HepG2 (cell line): ENCODE data around the gene PGA5. TPM values are rescaled to one million over a fixed set of nuclear protein-coding genes. Genes with fewer than 3 reads are reported as not detected.

ENCODE experiments used
- ARID5B ChIP-seq: IDR thresholded peaks from 2 replicates; pipeline ENCODE4 v1.4.0; 2020; ENCODE audit warnings: mild to moderate bottlenecking, missing genetic modification reagents
- GRHL1 ChIP-seq: sonication (generic); formaldehyde crosslinking; conservative IDR thresholded peaks from 2 replicates; pipeline ENCODE4 v1.8.0; 2022; ENCODE audit warnings: missing genetic modification reagents
- HNRNPLL ChIP-seq: fragments of 200-400 bp; formaldehyde crosslinking; IDR thresholded peaks from 2 replicates; pipeline ENCODE4 v1.6.1; 2017; ENCODE audit warnings: mild to moderate bottlenecking, low read depth, low read length; ENCODE audit not compliant: poor library complexity, severe bottlenecking
- MAFK ChIP-seq, 2 experiments: IDR thresholded peaks in 1 of 2; conservative IDR thresholded peaks in 1 of 2; 2 replicates each; pipeline ENCODE4 v1.6.1; 2011; ENCODE audit warnings: improper control_type of control experiment in 2 of 2, low read length in 2 of 2
- NFKB2 ChIP-seq: sonication (generic); formaldehyde crosslinking; IDR thresholded peaks from 2 replicates; pipeline ENCODE4 v1.4.0; 2020; ENCODE audit warnings: missing genetic modification reagents, borderline replicate concordance
- PRDM15 ChIP-seq: sonication (generic); formaldehyde crosslinking; IDR thresholded peaks from 2 replicates; pipeline ENCODE4 v1.4.0; 2020; ENCODE audit warnings: missing genetic modification reagents
- TAF1 ChIP-seq: sonication (generic); formaldehyde crosslinking; IDR thresholded peaks from 2 replicates; pipeline ENCODE4 v1.4.0; 2020; ENCODE audit warnings: missing genetic modification reagents
- ZBTB7A ChIP-seq: sonication (generic); formaldehyde crosslinking; IDR thresholded peaks from 2 replicates; pipeline ENCODE4 v1.8.0; 2022; ENCODE audit warnings: mild to moderate bottlenecking, missing genetic modification reagents
- ZNF232 ChIP-seq: sonication (generic); formaldehyde crosslinking; IDR thresholded peaks from 2 replicates; pipeline ENCODE4 v1.4.0; 2020; ENCODE audit warnings: missing genetic modification reagents, borderline replicate concordance
- ZNF430 ChIP-seq: sonication (generic); formaldehyde crosslinking; IDR thresholded peaks from 2 replicates; pipeline ENCODE4 v1.9.0; 2021; ENCODE audit warnings: mild to moderate bottlenecking, missing genetic modification reagents
- ZNF547 ChIP-seq: sonication (generic); formaldehyde crosslinking; IDR thresholded peaks from 2 replicates; pipeline ENCODE4 v1.5.1; 2020; ENCODE audit warnings: mild to moderate bottlenecking, missing genetic modification reagents
- ZNF550 ChIP-seq: sonication (generic); formaldehyde crosslinking; IDR thresholded peaks from 2 replicates; pipeline ENCODE4 v1.4.0; 2020; ENCODE audit warnings: mild to moderate bottlenecking, missing genetic modification reagents, borderline replicate concordance
- ZNF552 ChIP-seq: sonication (generic); formaldehyde crosslinking; IDR thresholded peaks from 2 replicates; pipeline ENCODE4 v1.9.0; 2022; ENCODE audit warnings: missing genetic modification reagents, mild to moderate bottlenecking, borderline replicate concordance
- ZNF580 ChIP-seq: IDR thresholded peaks from 2 replicates; pipeline ENCODE4 v1.6.1; 2016; ENCODE audit warnings: low read depth, borderline replicate concordance
- ZNF644 ChIP-seq: IDR thresholded peaks from 2 replicates; pipeline ENCODE4 v1.6.1; 2016; ENCODE audit warnings: low read depth
- ZNF773 ChIP-seq: sonication (generic); formaldehyde crosslinking; IDR thresholded peaks from 2 replicates; pipeline ENCODE4 v1.4.0; 2020; ENCODE audit warnings: missing genetic modification reagents, borderline replicate concordance
- ZSCAN20 ChIP-seq: sonication (generic); formaldehyde crosslinking; IDR thresholded peaks from 2 replicates; pipeline ENCODE4 v1.4.0; 2020; ENCODE audit warnings: missing genetic modification reagents, mild to moderate bottlenecking, borderline replicate concordance
- polyA plus RNA-seq, 8 experiments: library from polyadenylated mRNA; depleted of rRNA in 3 of 8; stranded (reverse) in 7 of 8; unstranded in 1 of 8; fragments of >200 nt; fragmentation: Illumina TruSeq in 4 of 8; extraction: Trizol in 4 of 8; gene quantifications; 2 replicates each; pipeline versions ENCODE4 v1.2.1 to v1.2.3, GENCODE V29; 2011 to 2016; ENCODE audit warnings: low read depth in 4 of 8, missing spikeins in 1 of 8, mixed read lengths in 1 of 8; ENCODE audit not compliant: insufficient read depth in 1 of 8
- total RNA-seq, 5 experiments: library from RNA; depleted of rRNA; stranded (reverse); fragments of >200 nt; fragmentation: Illumina TruSeq; extraction: Trizol; gene quantifications; 2 replicates each; pipeline ENCODE4 v1.2.3, GENCODE V29; 2016; ENCODE audit warnings: low read depth in 1 of 5

PGA5 gene
- total and polyA plus RNA-seq, 2 of the 13 experiments (the other 11 are each of a cell fraction or from before 2014, with no cell fraction given), result not detected

- TF ChIP-seq GRHL1 (CRISPR knock-in tag) (no peak), ZSCAN20 (CRISPR knock-in tag) (peak; percentile 80; the same call in 1 of the 2 replicates), ARID5B (CRISPR knock-in tag) (peak; percentile 60), ZNF552 (CRISPR knock-in tag) (no peak), ZNF547 (peak; percentile 77), MAFK (conservative IDR thresholded peaks at IDR 0.05 in 1 of 2, IDR thresholded peaks at IDR 0.05 in 1 of 2; ENCODE audit: low read length in 2 of 2) (no peak), HNRNPLL (peak; percentile 85), PRDM15 (peak; percentile 15; the same call in 1 of the 2 replicates), ZBTB7A (peak; percentile 87), ZNF773 (CRISPR knock-in tag) (no peak), NFKB2 (CRISPR knock-in tag) (peak; percentile 21; the same call in 1 of the 2 replicates), TAF1 (CRISPR knock-in tag) (peak; percentile 43; the same call in 1 of the 2 replicates), ZNF430 (CRISPR knock-in tag) (peak; percentile 70; the same call in 1 of the 2 replicates), ZNF644 (CRISPR knock-in tag) (no peak), ZNF580 (CRISPR knock-in tag) (peak; percentile 55; the same call in 1 of the 2 replicates), ZNF550 (0 out of 2 replicates have a peak, but pooled peaks have one; percentile 39), ZNF232 (CRISPR knock-in tag) (peak; percentile 61; the same call in 1 of the 2 replicates)
These were observed 54.0 kb downstream of the PGA5 start, which contains the start of gene VWCE (continued) for GRCh38 chr11:61294717-61295595.
